HG03159 (cell line): ENCODE measurements around the gene JCHAIN.
"Not testable (repeated sequence)": the region's sequence is repeated elsewhere in the genome, so short reads cannot be mapped to it uniquely, and the experiment has no call there.

ENCODE experiments used
- ATAC-seq: cut with Tn5 transposase; IDR thresholded peaks from one replicate; pipeline ENCODE4 v1.9.1; 2021; ENCODE audit warnings: mild to moderate bottlenecking, moderate library complexity; ENCODE audit not compliant: unreplicated experiment

The JCHAIN gene

DNA sequence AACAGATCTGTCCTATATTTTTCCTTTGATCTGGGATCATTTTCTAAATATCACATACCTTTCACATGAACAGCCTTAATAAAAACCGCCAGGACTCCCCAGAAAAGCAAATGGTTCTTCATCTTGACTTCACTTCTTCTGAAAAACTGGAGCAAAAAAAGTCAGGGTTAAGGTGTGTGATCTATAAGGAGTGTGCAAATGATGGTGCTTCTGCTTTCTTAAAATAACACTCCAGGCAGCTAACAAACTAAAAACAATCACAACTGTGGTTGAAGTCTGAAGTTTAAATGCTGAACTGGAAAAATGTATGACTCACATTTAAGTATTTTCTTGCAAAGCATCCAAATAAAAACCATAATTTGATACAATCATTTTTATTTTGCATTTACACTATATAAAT lies at the start of gene JCHAIN:
TSS of gene JCHAIN (minus strand) at position 140 of the 400 bp plus-strand sequence. CDS start at position 122, 18 bp downstream.
- ATAC-seq = no peak

DNA sequence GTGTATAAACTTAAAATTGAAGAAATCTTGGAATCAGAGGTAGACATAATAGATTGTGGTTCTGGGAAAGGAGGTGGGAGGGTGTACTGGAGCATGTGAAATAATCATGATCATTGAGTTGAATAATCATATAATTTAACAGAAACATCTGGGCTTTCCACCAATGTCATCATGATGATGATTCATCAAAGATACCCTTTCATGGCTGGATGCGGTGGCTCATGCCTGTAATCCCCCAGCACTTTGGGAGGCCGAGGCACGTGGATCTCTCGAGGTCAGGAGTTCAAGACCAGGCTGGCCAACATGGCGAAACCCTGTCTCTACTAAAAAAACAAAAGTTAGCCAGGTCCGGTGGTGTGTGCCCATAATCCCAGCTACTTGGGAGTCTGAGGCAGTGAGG lies 48.8 kb upstream of the JCHAIN start:
- ATAC-seq = peak; percentile 27

DNA sequence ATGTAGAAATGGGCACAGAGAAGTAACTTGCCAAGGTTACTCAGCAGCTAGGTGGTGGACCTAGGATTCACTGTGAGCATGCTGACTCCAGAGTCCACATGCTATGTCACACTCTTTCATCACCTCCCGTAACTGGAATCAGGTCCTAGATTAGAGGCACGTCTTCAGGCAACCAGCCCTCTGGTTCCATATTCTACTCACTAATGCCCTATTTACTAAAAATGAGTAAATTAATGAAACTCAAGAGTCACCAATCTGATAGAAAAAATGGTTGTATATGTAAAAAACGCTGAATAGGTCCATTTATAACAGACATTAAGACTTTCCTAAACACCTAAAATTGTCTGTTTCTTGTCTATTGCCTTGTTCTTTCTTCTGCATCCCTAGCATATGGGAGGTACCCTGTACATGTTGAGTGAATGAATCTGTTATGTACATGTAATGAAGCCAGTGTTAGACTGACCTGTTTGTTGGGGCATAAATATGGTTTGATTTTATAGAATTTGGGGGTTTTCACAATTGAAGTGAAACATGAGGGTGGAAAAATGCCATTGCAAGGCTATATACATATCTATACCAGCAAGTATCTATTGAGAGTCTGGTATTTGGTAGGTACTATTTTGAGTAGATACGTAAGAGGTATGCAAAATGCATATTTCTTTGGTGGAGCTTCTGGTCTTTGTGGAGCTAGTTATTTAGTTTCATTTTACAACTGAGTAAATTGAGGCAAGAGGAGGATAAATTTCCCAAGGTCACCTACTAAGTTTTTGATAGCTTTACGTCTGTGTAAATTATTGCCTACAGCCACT lies 48.0 kb upstream of the JCHAIN start:
- peak; percentile 52 for ATAC-seq

DNA sequence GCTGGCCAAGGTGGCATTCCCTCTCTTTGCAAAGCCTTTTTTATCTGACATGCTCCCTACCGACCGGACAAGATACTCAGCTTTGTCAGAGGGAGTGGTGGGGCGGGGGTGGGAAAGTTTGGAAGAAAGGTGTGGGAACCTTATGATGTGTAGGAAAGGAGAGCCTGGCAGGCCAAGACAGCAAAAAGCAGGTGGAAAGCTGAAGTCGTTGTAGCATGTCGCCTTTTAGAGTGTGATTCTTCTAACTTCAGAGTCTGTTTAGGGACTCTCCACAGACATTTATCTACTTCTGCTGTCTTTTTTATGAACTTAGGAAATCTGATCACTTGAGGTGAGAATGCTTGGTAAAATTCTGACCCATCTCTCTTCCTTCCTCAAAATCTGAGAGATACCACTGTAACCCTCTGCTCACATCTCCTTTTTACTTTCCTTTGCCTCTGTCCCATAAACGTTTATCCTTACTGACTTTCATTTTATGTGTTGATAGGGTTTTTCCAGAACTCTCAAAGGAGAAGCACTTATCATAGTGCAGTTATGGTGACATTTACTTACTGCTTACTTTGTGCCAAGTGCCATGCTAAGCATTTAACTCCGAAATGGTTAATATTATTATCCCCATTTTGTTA lies 47.3 kb upstream of the JCHAIN start:
- ATAC-seq = peak; percentile 46

DNA sequence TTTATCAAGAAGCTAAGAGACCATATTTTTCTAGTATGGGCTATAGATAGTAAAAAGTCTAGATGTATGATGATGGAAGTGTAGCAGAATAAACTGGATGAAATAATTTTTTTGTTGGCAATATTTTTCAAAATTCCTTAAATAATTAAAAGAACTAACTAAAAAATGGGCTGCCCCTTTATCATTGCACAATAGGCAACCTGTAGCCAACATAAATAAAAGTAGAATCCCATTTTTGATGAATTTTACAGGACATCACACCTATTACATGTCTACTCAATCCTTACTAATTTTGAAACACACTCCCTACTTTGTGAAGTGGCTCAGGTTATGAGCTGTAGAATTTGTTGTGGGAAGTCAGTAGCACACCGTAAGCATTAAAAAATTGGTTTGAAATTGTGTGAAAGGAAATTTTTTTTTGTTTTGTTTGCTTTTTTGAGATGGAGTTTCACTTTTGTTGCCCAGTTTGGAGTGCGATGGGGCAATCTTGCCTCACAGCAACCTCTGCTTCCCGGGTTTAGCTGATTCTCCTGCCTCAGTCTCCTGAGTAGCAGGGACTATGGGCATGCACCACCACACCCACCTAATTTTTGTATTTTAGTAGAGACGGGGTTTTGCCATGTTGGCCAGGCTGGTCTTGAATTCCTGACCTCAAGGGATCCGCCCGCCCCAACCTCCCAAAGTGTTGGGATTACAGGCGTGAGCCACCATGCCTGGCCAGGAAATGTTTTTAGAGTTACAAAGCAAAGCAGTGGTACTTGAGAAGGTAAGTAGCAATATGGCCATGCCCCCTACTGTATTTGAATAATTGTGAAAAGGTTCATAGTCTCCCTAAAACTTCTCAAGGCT lies 46.5 kb upstream of the JCHAIN start:
- ATAC-seq = no peak

DNA sequence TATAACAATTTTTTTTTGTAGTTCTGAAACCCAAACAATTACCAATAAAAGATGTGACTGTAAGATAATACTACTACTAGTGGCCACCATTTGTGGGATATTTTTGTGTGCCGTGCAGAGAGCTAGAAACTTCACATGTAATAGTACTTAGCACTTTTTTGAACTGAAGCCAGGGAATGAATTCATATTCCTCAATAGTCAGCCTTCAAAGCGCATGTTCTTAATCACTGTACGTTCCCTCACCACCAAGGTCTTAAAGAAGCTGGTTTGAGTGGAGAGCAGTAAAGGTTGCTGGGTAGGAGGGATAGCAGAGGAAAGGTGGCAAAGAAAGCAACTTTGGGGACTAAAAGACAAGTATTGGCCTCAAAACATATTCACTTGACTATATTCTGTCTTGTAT lies 45.8 kb upstream of the JCHAIN start:
- no peak for ATAC-seq

DNA sequence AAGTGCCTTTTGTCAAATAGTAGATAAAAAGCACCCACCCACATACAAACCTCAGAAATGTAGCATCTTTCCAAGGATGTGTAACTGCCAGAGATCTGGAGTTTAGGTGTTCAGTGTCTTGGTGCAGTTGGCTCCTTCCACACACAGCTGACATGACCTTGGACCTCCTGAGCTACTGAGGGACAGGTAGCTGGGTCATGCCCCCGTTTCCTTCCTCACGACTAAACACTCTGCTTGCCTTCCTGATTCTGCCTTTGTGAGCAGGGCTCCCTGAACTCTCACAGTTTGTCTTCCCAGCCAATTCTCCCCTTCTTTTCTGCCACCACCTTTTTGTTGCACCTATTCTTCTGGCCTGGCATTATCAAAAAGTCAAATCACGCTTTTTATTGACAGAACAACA lies 45.3 kb upstream of the JCHAIN start:
- ATAC-seq = no peak

DNA sequence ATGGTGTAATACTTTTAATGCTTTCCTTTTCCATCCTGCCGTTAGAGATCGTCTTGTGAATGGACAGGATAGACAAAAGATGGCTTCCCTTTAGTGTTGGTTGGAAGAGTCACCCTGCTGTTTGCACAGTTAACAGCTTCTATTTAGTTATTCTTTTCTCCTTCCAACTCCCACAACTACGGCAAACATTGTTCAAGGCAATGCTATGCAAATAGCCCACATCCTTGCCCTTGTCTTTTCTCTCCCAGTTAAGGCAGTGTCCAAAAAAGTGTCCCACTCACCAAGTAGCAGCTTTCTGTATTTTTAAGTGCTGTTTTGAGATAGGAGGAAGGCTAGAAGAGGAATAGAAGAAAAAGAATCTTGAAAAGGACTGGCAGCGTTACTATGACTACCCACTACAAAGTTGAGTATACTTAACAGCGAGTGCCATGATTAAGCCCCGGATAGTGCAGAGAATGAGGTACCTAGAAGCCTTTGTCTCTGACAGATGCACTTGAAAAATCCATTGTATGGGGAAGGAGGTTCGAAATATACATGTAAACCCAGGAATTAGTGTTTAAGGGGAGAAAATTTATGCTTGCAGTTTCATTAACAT lies 43.4 kb upstream of the JCHAIN start:
- ATAC-seq = no peak

DNA sequence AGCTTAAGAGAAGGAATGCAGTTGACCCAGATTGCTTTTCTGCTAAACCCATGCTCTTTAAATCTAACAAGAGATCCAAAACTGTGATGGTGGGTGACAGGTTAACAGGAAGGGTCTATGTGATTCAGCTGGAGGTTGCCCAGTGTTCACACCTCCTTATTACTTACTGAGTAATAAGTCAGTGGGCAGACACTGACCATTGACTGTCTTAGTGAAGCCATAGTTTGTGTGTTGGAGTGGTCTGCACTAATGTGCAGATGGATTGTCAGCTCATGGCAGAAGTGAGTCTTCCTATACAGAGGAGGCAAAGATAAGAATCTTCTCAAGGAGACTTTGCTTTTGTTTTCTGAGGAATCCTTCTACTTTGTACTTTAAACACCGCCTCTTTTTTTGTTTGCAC lies 40.2 kb upstream of the JCHAIN start:
- ATAC-seq = no peak

DNA sequence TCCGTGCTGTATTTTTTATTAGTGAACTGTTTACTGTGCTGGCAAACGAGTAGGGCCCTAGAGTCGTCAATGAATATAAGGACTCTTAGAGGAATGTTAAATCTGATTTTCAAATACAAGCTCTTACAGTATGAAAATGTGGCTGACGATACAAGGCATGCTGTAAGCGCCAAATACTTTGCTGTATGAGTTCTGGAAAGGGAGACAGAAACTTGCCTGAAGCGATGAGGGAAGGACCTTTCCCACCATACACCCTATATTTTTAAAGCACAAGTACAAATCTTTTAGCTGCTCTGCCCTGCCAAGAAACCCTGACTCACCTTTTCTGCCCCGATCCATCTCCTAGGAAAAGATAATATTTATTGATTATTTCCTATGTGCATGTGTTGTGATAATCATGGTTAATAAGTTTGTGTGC lies 39.7 kb upstream of the JCHAIN start:
- no peak for ATAC-seq

DNA sequence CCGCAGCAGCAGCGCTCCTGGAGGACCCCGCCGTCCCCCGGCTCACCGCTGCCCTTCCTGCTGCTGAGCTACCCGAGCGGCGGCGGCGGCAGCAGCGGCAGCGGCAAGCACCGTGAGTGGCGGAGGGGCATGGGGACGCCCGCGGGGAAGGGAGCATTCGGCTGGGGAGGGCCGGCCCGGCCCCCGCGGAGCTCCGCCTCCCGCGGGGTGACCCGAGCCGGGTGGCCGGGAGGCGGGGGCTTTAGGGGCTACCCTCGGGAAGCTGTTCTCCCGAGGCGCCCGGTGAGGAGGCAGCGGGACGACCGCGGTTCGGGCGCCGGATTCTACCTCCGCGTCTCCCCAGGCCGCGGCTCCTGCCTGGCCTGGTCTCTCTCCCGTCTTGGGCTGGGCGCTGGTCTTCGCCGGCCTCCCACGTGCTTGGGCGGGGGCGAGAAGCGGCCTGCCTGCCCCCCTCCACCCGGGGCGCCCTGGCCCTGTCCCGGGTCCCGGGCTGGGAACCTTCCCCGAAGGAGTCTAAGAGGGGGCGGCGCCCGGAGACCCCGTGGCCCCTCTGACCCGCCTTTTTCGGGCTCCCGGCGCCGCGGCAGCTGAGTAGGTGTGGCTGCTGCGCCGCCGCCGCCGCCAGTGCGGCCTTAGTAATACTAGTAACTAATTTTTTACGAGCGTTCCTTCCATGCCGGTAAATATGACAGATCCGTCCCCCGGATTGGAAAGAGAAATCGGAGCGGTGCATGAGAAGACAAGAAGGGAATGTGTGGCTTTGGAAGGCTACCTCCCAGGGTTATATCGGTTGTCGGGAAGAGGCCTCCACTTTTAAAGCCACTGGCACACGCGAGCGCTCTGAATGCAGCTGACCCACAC lies 39.1 kb upstream of the JCHAIN start:
- ATAC-seq = peak; percentile 56

DNA sequence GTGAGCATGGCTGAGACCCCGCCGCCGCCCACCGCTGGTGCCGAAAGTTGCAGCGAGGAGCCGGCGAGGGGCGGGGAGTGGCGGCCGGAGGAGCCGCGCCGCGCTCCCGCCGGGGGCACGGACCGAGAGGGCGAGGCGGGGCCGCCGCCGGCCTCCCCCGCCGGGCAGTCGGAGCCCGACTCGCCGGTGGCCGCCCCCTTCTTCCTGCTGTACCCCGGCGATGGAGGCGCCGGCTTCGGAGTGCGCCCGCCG lies 38.5 kb upstream of the JCHAIN start:
- ATAC-seq = peak; percentile 31

DNA sequence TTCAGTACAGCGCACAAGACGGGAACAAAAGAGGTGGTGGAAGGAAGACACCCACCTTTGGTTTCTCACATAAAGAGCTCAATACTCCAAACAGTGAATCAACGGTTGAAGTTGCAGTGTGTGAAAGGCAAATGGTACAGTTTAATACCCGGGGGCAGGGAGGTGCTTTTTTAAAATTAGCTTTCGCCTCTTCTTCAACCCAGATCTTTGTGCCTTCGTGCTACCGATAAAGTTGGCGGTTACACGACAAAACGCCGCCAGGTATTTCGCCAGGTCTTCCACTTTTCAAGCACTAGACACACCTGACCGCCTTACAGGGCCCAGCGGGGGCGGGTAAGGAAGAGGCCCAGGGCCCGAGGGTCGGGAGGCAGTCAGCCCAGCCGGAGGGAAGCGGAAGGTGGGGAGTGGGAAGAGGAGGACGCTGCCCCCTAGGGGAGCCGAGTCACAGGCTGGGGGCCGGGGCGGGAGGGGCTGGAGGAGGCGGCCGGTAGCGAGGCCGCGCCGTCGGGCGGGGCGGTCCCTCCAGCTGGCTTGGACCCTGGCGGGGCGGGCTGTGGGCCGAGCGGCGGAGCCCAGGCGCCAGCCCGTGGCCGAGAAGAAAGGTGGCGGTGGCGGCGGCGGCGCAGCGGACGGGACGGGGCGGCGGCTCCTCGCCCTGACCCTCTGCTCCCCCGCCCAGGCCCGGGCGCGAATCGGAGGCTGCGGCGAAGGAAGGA lies 38.1 kb upstream of the JCHAIN start:
- peak; percentile 58 for ATAC-seq

DNA sequence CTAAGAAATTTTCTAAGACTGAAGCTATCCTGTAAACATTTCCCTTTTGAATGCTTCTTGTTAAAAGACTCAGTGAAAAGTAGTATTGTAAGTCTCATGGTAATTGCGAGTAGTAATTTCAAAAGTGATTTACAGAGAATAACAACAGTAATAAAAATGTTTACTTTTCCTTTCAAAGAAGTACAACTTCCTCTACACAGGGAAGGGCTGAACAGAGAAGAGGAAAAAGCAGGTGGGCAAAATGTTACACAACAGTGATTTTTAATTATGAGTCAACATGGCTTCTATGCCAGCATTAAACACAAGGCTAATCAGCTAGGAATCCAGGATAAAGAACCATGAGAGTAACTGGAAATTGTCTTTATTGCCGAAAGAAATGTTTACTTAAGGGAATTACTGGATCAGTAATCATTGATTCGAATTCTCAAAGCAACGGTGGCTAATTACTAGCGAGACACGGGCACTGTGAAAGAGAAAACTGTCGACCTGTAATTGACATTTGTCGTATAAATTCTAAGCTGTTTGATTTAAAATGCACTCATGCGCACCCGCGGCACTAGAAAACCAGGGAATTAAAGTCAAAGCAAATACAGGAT lies 37.4 kb upstream of the JCHAIN start:
- ATAC-seq = no peak

DNA sequence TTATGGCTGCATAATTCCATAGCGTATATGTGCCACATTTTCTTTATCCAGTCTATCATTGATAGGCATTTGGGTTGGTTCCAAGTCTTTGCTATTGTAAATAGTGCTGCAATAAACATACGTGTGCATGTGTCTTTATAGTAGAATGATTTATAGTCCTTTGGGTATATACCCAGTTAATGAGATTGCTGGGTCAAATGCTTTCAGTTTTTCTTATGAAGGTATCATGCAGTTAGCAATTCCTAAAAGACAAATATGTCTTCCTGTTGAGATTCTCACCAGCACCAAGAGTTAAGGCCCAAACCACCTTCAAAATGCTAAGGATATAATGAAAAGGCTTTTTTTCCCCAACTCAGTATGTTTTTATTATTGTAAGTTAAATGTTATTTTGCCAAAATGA lies 36.3 kb upstream of the JCHAIN start:
- ATAC-seq = not testable (repeated sequence)

DNA sequence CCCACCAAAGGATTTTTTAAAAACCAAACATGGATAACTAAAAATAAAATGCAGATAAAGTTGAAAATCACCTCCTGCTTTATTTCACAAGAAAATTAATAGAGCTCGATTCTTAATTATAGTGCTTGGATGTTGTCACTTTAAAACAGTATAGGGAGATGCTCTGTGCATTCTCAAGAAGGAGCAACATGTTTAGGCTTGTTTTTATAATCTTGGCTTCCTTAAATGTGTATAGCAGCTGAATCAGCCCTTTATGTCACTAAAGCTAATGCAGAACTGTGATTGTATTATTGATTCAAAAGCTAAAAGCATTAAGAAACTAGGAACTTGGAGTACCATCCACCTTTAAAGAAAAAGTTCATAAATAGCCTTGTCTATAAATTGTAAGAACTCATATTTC lies 35.0 kb upstream of the JCHAIN start:
- no peak for ATAC-seq

DNA sequence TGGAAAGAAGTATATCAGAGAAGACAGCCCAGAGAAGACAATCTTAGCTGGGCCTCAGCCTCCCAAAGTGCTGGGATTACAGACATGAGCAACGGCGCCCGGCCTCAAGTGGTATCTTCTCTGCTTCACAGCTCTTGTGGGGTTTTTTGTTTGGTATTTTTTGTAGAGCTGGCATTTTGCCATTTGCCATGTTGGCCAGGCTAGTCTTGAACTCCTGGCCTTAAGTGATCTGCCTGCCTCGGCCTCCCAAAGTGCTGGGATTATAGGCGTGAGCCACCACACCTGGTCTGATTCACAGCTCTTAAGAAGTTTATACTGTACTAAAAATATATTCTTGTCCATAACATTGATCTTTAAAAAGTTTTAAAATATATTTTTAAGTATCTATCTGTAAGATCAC lies 34.4 kb upstream of the JCHAIN start:
- ATAC-seq = no peak

DNA sequence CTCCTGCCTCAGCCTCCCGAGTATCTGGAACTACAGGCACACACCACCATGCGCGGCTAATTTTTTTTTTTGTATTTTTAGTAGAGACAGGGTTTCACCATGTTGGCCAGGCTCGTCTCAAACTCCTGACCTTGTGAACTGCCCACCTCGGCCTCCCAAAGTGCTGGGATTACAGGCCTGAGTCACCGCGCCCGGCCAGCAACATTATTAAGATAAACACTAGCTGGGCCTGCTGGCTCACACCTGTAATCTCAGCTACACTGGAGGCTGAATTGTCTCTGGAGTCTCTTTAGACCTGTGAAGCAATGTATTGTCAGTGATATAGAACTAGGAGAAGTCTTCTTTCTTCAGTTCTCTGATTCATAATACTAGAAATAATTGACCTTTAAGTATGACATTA lies 32.1 kb upstream of the JCHAIN start:
- ATAC-seq = not testable (repeated sequence)

DNA sequence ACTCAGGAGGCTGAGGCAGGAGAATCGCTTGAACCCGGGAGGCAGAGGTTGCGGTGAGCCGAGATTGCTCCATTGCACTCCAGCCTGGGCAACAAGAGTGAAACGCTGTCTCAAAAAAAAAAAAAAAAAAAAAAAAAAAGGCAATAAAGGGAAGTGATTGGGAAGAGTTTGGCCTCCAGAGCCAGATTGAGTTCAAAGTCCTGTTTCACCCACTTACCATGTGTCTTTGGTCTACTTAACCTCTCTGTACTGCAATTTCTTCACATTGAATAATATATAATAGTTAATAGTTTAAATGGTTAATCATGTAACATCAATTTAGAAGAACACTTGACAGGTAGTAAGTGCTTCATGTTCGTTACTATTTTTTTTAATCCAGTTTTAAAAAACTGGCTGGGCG lies 28.3 kb upstream of the JCHAIN start:
- ATAC-seq = not testable (repeated sequence)

DNA sequence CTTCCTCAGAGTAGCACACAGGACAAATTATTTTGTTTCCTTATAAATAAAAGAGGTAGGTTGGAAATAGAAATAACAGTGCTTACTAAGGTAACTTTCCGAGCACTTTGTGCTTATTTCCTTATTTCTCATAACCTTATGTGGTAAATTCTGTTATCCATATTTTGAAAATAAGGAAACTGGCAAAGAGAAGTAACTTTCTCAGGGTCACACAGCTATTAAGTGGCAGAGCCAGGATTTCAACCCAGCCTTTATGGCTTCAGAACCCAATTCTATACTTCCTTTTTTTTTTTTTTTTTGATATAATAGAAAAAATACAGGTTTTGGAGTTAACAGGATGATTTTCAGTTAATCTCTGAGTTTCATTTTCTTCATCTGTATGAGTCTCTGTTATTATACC lies 25.4 kb upstream of the JCHAIN start:
- no peak for ATAC-seq
